EH (cell line): Measurements from ENCODE around the gene BTBD16.

Experiments used
- DNase-seq: peaks from one replicate; pipeline ENCODE4 v3.0.0-alpha.2; 2015; ENCODE audit warnings: low read depth

BTBD16 gene

DNA sequence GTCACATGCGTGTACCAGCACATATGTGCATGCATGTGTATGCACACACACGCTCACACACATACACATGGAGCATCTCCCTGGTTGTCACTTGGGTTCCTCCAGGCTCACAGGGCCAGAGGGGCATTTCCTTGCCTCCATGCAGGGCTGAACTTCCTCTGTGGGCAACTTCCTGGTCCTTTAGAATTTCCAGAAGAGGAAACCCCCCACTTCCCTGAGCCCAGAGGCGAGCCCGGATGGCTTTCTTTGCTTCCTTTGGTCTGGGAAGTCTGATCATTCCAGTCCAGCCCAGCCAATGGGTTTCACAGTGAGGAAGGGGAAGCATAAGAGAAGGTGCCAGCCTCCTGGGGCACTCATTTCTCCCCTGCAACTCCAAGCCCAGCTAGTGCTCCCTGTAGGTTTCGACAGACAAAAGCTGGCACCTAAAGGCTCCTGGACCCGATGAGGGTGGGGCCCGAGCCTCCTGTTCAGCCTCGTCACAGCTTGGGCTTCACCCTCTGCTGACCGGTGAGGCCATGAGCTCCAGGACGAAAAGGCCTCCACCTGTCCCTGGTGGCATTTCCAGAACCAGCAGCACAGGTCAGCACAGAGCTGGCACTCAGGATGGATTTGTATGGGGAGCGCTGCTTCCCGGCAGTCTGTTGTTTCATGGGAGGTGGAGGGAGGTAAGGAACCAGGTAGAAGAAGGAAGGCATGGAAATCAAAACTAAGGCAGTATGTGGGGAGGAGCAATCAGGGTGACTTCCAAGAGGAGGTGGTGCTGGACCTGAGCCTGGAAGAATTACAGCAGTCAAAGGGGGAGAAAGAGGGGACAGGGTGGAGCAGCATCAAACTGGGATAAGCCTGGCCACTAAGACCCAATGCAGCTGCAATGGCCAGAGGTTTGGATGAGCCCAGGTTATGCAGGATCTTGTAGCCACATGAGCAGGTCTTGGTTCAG lies 23.7 kb downstream of the BTBD16 start:
- no peak for DNase-seq

DNA sequence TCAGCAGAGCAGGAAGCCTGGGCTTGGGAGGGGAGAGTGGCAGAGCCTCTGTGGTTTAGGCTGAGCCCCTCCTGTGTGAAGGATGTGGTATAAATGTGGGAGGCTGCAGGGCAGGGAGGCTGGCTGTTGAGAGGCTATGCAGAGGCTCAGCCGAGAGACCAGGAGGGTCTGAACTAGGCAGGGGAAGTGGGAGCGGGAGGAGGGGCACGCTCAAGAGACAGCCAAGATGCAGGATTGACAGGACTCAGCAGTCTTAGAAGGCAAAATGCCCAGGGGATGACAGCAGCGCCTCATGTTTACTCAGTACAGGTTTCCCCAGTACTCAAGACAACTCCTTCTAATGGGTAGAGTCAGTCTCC lies 24.3 kb downstream of the BTBD16 start:
- no peak for DNase-seq

DNA sequence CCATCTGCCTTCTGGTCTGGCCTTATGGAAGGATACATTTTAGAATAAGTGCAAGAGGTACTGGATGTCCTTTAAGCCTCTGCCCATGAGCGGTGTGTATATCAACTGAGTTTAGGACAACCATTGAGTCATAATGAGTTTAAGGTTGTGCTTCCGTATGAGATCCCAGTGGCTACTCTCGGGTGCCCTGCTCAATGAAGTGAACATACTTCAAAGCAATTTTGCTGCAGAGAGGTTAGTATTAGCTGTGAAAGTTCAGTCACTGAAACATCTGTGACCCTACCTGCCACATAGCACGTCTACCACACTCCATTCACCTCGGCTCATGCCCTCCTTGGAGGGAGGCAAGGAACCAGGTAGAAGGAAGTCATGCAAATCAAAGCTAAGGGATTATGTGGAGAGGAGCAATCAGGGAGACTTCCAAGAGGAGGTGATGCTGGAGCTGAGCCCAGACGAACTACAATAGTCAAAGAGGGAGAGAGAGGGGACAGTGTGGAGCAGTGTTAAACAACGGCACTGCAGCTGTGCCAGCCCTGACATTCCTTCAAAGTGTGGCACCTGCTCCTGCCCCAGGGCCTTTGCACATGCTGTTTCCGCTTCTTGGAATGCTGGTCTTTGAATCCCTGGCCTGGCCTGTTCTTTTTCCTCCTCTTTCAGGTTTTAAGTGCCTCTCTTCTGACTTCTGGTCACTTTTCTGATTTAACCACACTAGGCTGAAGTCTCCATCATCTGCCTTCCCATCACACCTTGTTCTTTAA lies 25.4 kb downstream of the BTBD16 start:
- no peak for DNase-seq

DNA sequence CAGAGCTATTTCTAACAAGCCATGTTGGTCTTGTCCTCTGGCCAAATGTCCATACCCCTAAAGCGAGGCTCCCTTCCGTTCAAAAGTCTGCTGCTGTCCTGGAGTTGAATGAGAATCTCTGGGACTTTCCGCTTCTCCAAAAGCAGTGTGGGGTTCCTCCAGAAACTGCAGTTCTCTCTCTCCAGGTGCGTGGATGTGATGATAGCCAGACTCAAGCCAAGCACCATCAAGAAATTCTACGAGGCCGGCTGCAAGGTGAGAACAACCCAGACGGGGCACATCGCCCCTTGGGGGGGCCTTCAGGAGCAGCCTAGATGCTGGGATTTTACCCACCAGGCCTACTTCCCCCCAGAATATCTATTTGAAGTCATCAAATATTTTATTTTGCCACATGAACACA lies 26.5 kb downstream of the BTBD16 start:
- no peak for DNase-seq

DNA sequence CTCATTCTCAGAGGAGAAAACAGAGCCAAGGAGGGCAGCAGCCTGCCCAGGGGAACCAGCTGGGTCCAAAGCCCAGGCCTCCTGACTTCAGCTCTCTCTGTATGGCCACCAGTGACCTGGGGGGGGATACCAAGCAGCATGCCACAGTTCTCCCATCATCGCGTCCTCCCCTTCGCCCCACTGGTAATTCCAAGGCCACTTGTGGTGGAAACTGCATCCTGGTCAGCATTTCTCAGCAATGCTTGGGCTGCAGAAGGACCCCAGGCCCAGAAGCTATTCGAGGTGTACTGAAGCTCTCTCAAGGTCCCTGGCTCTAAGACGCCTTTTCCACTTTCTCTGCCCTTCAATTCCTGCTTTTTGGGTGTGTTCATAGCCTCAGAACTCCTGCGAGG lies 27.1 kb downstream of the BTBD16 start:
- DNase-seq, result no peak

DNA sequence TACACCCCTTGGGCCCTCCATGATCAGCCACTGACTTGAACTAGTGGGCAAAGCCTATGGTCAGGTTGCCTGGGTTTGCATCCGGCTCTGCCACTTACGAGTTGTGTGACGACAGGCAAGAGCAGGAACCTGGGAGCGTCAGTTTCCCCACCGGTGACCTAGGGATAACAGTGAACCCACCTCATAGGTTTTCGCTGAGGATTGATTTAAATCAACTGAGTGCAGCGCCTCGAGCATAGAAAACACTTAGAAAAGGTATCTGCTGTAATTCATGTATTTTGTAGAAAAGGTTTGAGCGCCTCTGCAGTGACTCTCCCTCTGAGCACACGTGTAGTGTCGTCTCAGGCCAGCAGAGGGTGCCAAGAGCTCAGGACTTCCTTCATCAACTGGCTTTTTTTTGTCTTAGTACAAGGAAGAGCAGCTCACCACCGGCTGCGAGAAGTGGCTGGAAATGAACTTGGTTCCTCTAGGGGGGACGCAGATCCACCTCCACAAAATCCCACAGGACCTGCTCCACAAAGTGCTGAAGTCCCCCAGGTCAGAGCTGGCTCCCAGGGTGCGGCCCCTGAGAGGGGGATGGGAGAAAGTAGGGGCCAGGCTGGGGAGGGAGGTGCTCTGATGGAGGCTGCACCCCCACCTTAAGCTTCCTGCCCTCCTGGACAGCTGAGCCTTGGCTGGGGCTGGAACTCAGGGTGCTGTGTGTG lies 27.7 kb downstream of the BTBD16 start:
- peak; percentile 81 for DNase-seq

DNA sequence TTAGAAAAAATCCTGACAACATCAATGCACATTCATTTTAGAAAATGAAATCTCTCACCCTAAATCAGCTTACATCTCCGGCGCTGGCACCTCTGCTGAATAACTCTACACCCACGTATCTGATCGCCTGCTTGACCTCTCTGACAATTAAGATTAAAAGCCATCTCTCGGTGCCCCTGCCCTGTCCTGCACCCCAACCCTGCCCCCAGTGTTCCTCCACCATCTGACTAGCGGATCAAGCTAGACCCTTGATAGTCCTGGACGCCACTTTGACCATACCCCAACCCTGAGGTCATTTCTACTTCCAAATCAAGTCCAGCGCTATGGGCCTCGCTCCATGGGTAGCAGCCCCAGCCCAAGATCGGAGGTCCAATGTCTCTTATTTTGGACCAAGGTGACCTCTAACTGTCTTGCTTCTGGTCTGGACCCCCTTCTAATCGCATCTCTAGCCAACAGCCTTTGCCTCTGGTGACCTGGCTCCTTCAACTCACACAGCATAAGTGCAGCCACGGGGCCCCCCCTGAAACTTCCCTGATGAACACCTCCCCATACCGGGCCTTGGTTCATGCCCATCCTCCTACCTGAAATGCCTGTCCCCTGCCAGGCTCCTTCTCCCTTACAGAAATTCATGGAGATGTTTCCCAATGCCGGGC lies 28.5 kb downstream of the BTBD16 start:
- DNase-seq, result no peak

DNA sequence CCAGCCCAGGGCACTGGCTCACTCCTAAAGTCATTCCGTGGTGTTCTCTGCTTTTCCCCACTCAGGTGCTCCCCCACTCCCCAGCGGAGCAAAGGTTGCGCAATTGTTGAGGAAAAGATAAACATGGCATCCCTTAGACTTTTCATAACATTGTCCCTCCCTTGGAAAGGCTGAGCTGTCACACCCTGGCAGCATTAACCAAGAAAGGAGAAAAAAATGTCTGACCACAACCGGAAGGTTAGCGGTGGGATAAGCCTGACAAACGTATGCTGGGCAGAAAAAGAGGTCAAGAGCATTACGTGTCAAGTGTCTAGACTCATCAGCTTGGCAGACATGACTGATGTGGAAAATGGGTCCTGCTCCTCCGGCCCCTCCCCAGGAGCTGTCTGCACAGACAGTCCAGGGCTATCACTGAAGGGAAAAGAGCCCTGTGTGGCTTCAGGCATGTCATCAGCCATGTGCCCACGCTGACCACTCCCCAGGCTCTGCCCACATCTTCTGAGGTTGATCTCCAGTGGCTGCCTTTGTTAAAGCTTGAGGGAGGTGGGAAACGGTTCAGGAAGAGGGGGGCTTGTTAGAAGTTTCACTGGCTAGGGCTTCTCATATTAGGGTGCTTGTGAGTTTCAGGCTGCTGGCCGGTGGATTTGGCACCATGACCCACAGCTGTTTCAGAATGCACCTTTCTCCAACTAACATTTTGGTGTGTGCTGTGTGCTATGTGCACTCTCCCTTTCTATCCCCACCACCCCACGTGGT lies 30.1 kb downstream of the BTBD16 start:
- DNase-seq, result peak; percentile 81

DNA sequence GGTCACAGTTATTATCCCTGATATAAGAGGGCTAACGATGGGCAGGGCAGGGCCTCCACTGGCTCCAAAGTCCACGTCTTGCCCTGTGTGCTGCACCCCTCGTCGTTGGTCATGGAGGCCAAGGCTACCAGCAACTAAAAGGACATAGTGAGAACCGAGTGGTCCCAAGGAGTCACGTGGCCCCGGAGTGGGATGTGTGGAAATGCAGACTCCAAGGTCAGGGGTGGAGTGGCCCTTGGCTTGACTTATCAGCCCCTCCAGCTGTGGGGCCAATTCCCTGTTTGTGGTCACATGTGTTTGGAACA lies 30.7 kb downstream of the BTBD16 start:
- no peak for DNase-seq

DNA sequence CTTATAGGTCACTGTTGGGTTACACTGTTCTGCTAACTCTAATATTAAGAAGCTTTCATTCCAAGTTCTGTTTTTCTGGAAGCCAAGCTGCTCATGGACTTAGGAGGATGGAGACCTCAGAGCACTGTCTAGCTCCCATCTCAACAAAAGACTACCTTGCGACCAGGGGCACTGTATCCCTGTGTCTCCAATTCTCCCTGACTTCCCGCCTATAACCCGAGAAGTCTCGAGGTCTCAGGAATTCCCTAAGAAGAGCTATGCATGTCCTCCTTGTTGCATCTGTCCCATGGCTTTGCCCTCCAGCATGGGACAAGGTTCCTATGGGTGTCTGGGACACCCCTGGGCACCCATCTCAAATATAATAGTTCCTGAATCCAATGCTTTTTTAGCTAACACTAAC lies 31.2 kb downstream of the BTBD16 start:
- no peak for DNase-seq

DNA sequence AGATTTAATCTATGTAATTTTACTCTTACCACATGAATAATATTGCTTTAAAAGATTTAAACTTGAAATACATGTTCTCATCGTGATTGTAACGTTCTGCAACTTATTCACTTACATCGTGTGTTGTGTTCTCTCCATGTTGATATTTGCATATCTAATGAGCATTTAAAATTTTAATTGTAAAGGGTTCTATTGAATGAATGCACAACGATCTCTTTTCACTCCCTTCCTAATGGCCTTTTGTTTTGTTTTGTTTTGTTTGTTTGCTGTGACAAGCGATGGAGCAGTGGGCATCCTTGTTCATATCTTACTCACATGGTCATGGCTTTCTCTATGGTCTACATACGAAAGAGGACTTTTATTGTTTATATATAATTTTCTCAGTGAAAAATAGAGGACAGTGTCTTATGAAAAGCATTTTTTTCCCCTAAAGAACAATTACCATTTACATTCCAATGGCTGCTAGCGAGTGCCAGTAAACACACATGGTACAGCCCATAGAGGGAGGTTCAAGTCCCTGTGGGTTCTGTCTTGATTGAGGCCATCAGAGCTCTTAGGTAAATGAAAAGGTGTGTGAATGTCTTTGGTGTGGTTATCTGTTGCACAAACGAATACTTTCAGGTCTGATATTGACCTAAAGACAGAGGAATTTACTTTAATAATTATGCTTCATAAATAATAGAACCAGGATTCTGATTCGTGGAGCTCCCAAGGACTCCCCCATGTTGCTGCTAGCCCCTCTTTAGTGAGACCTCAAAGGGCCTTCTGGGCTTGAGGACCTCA lies 32.4 kb downstream of the BTBD16 start:
- no peak for DNase-seq

DNA sequence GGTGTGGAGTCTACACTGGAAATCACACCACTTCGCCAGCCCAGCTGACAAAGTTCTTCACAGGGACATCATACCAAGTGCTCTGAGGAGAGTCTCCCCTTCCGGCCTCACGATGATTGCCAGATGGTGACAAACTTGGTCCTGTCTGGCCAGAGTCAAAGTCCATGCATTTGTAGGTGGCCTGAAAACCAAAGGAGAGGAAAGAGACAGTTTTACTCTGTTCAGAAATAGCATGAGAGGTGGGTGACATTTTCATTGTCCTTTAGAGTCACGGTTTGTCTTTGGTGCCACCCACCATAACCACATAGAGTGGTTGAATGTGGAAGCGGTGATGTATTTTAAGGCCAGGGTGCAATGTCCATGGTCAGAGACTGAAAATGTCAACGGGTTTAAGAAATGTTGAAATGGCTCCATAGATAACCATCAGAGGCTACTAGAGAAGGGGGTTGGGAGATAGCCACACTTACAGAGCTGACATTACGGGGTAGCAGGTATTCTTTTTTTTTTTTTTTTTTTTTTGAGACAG lies 33.0 kb downstream of the BTBD16 start:
- DNase-seq, result no peak

DNA sequence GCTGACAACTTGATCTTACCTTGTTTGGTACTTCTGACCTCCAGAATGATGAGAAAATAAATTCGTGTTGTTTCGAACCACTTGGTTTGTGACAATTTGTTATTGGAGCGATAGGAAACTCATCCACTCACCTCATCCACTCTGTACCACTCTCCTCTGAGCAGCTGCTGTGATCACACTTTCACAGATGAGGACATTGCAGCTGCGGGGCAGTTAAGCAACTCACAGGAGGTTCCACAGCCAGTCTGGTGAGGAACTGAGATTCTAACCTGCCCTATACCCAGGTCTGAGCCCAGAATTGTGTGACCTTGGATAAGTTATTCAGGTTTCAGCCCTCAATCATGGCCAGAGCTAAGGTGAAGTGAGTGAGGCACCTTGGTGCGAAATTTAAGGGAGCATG lies 35.2 kb downstream of the BTBD16 start:
- DNase-seq, result no peak

DNA sequence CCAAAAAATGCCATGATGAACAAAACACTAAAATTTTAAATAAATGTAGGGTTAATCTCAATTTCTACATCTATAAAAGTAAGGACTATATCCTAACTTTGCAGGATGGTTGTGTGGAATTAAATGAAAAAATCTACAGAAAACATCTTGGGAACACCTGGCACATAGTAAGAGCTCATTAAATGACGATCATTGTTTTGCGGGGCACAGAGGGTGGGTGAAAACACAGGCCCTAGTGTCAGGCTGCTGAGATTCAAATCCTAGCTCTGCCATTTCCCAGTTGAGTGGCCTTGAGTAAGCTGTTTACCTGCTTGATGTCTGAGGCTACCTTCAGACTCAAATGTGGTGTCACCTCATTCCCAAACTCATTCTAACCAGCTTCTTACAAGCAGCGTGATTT lies 35.6 kb downstream of the BTBD16 start:
- no peak for DNase-seq

DNA sequence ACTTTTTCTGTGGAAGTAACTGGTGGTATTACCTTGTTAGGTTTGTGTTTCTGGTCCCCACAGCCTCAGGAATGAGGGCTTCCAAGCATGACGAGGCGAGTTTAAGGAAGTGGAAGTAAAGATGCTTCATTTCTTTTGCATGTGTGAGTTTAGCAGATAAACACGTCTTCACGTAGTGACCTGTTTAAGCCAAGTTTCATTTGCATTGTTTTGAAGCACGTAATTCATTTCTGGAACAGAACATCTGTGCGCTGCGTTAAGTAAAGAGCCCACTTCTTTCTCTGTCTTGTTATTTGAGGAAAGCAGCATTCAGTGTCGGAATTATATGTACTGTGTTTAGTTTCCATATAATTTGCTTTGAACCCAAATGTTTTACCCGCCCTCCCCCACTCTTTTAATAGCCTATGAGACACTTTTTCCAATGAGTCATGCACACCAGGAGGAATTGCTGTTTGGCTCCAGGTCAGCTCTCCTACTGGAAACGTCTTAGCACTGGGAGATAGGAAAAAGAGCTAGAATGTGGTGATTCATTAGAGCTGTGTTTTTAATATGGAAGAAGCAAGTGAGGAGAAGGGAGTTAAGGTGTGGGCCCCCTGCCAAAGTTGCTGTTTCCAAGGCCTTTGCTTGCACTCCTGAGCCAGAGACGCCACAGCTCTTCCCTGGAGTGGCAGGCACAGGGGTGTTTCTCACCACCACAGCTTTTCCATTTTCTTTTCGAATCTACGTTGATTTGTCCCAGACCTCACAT lies 36.7 kb downstream of the BTBD16 start:
- peak; percentile 99 for DNase-seq

DNA sequence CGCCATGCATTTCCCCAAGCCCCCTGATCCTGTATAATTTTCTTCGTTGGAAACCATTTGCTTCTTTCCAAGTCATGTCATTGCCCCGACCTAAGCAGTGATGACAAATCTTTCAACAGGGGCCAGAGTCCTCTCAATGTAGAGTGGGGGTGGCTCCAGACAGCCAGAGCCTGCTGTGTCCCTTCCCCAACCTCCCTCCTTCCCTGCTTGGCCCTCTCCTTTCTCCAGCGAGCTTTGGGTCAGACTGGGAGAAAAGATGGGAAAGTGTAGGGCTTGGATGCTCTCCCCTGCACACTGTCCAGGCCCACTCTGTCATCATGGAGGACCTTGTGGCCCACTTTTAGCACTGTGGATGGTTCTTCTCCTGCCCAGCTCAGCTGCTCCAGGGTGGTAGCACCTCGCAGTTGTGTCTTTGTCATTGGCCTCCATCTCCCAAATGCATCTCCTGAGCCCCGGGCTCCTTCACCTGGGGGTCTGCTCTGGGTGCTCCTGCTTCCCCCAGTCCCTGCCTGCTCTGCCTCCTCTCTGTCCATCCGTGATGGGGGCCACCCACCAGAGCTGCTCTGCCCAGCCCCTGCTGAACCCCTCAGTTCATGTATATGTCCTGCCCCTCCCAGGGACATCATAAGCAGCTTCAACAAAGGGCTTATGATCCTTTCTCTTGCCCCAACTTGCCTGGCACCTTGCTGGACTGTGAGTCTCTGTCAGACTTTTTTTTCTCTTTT lies 37.5 kb downstream of the BTBD16 start:
- no peak for DNase-seq

DNA sequence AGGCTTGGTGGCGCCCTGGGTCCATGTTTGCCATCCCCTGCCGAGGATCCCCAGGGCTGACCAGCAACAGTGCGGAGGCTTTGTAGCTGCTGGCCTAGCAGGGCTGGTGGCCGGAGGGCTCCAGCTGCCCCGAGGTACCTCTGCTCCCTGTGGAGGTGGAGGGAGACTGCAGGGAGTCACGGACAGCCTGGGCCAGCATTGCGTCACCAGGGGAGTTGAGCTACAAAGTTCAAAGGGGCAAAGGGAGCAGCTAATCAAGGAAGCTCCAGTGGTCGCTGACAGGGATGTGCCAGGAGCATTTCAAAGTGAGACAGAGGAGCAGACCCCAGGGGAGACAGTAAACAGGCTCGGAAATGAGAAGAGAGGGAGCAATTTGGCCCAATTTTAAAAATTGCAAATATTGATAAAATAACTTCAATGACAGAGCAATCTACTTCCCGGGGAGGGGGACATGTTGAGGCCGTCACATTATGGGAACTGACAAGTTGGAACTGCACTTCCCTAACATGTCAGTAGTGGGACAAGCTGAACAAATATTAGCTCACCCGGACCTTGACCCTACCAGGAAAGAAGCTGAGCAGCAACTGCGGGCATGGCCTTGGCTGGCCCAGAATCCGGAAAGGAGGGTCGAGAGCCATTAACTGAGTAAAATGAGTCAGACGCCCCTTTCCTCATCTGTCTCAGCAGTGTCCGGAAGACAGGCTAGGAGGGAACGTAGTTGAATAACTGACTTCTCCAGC lies 39.4 kb downstream of the BTBD16 start:
- no peak for DNase-seq

DNA sequence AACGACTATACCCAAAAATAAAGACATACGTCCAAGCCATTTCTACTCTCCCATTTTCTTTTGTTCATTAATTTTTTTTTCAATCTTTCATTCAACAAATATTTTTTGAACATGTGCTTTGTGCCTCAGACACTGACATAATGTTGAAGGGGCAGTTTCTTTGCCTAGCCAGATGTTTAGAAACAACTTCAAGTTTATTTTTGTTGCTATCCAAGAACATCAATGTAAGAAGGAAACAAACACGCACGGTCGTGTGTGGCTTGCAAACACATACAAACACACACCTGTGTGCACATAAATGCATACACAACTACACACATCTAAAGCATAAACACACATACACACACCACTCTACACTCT lies 39.9 kb downstream of the BTBD16 start:
- DNase-seq, result no peak

DNA sequence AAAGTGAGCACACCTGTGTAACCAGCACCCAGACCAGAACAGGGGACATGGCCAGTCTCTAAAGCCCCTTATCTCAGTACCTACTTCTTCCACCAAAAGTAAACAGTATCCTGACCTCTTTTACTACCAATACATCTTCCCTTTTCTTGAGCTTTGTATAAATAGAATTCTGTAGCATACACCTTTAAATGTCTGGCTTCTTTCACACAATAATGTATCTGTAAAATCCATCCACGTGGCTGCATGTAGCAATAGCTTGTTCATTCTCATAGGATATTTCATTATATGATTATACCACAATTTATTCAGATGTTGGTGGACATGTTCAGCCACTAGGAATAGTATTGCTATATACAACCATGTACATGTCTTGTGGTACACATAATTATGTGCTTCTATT lies 40.6 kb downstream of the BTBD16 start:
- no peak for DNase-seq
